Neuronal stem cell (in vitro differentiated cells): ENCODE data around the gene MB.

Source experiments
- DNase-seq: peaks from one replicate; pipeline ENCODE4 v3.0.0-alpha.2; 2013; ENCODE audit warnings: low spot score
- H2AFZ ChIP-seq: one replicate; pipeline ENCODE4 v1.6.1; 2013; ENCODE audit warnings: mild to moderate bottlenecking, low read length, inconsistent platforms
- H2AK5ac ChIP-seq: 2 replicates; pipeline ENCODE4 v1.6.1; 2013; ENCODE audit warnings: low read depth, mild to moderate bottlenecking, inconsistent platforms, low read length, moderate library complexity, mixed read lengths
- H2BK120ac ChIP-seq: 2 replicates; pipeline ENCODE4 v1.6.1; 2013; ENCODE audit warnings: low read depth, mild to moderate bottlenecking, inconsistent platforms, low read length, moderate library complexity, mixed read lengths
- H2BK12ac ChIP-seq: one replicate; pipeline ENCODE4 v1.6.1; 2013; ENCODE audit warnings: low read length, inconsistent platforms
- H2BK15ac ChIP-seq: 2 replicates; pipeline ENCODE4 v1.6.1; 2013; ENCODE audit warnings: mild to moderate bottlenecking, low read length, inconsistent platforms, mixed read lengths
- H2BK5ac ChIP-seq: one replicate; pipeline ENCODE4 v1.6.1; 2013; ENCODE audit warnings: inconsistent platforms, mild to moderate bottlenecking, low read length, moderate library complexity
- H3K14ac ChIP-seq: one replicate; pipeline ENCODE4 v1.6.1; 2013; ENCODE audit warnings: low read length, inconsistent platforms
- H3K18ac ChIP-seq: 2 replicates; pipeline ENCODE4 v1.6.1; 2013; ENCODE audit warnings: low read length, inconsistent platforms
- H3K23ac ChIP-seq: 2 replicates; pipeline ENCODE4 v1.6.1; 2013; ENCODE audit warnings: low read depth, mild to moderate bottlenecking, mixed read lengths, low read length, inconsistent platforms; ENCODE audit not compliant: poor library complexity
- H3K27ac ChIP-seq: replicated peaks from 3 replicates; pipeline ENCODE4 v1.5.1; 2013; ENCODE audit warnings: low read length, inconsistent platforms
- H3K27me3 ChIP-seq, 3 experiments: 2 replicates each; pipeline ENCODE4 v1.6.1; 2013; ENCODE audit warnings: low read length in 3 of 3, mild to moderate bottlenecking in 2 of 3, inconsistent platforms in 1 of 3, low read depth in 1 of 3, mixed read lengths in 1 of 3, moderate library complexity in 1 of 3; ENCODE audit not compliant: control insufficient read depth in 3 of 3, insufficient read depth in 3 of 3
- H3K36me3 ChIP-seq, 2 donors: replicated peaks in 1 of 2; 2 replicates each; pipeline ENCODE4 v1.6.1; 2013; ENCODE audit warnings: low read length in 2 of 2; ENCODE audit not compliant: control insufficient read depth in 2 of 2, insufficient read depth in 2 of 2
- H3K4ac ChIP-seq: 2 replicates; pipeline ENCODE4 v1.6.1; 2013; ENCODE audit warnings: inconsistent platforms, mild to moderate bottlenecking, low read length, moderate library complexity
- H3K4me1 ChIP-seq, 2 donors: 1 replicate in 1 of 2; 2 replicates in 1 of 2; pipeline ENCODE4 v1.6.1; 2013; ENCODE audit warnings: low read length in 2 of 2, low read depth in 1 of 2; ENCODE audit not compliant: control insufficient read depth in 2 of 2, insufficient read depth in 1 of 2
- H3K4me2 ChIP-seq: one replicate; pipeline ENCODE4 v1.6.1; 2013; ENCODE audit warnings: mild to moderate bottlenecking, low read length, inconsistent platforms; ENCODE audit not compliant: insufficient read depth, poor library complexity, severe bottlenecking
- H3K4me3 ChIP-seq, 2 donors: 2 replicates each; pipeline ENCODE4 v1.5.1; 2013; ENCODE audit warnings: low read length in 2 of 2, mild to moderate bottlenecking in 2 of 2, inconsistent platforms in 1 of 2, moderate library complexity in 1 of 2
- H3K79me1 ChIP-seq: one replicate; pipeline ENCODE4 v1.6.1; 2013; ENCODE audit warnings: low read depth, mild to moderate bottlenecking, inconsistent platforms, low read length, moderate library complexity
- H3K9ac ChIP-seq: one replicate; pipeline ENCODE4 v1.6.1; 2013; ENCODE audit warnings: mild to moderate bottlenecking, low read depth, low read length, inconsistent platforms; ENCODE audit not compliant: poor library complexity
- H3K9me3 ChIP-seq, 2 donors: replicated peaks in 1 of 2; 2 replicates each; pipeline versions ENCODE3 to v1.6.1; 2013; ENCODE audit warnings: low read length in 2 of 2, mild to moderate bottlenecking in 2 of 2, inconsistent platforms in 1 of 2, low read depth in 1 of 2, mixed read lengths in 1 of 2, moderate library complexity in 1 of 2; ENCODE audit not compliant: control insufficient read depth in 2 of 2, insufficient read depth in 1 of 2
- H4K8ac ChIP-seq: one replicate; pipeline ENCODE4 v1.6.1; 2013; ENCODE audit warnings: low read depth, mild to moderate bottlenecking, inconsistent platforms, low read length, moderate library complexity
- H4K91ac ChIP-seq: one replicate; pipeline ENCODE4 v1.6.1; 2013; ENCODE audit warnings: low read length, low read depth, mild to moderate bottlenecking, inconsistent platforms; ENCODE audit not compliant: poor library complexity
- WGBS, 2 donors: extraction: QIAGEN DNeasy Blood & Tissue Kit; methylation state at CpG; one replicate each; pipeline ENCODE4 v1.1.7; 2013; ENCODE audit warnings: missing lambda C conversion rate in 2 of 2, mixed read lengths in 1 of 2; ENCODE audit not compliant: insufficient read length in 2 of 2, insufficient replicate concordance in 1 of 2; ENCODE audit errors: extremely low coverage in 2 of 2; 5-methylcytosine and 5-hydroxymethylcytosine counted together

The MB gene

DNA sequence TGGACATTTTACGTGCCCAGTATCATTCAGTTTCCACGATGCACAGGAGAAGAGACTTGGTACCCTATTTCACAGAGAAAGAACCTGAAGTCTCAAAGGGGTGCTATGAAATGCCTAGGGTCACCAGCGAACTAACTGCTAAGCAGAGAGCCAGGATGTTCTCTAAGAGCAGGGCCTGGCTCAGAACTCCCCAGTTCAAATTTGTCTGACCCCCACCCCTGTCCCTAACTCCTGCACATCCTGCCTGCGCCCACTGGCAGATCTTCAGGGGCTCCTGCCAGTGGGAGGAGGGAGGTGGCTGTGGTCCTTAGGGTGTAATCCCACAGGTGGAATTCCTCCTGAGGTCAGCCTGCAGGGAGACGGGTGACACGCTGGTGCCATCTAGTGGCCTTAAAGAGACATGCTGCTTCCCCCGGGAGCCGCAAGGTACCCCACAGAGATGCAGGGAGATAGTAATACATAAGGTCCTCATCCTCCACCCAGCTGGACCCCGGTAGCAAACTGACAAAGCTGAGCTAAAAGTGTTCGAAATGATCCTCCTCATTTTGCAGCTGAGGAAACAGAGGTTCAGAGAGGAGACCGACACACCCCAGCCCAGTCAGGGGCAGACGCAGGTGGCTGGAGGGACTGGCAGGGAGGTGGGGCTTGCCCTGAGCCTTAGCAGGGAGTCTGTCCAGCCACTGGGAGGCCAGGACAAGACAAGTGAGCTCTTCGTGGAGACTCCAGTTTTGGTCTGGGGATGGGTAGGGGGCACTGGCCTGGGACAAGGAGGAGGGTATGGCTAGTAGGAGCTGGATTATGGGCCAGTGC lies 34.1 kb downstream of the MB start:
- H3K14ac ChIP-seq = no peak overlapping the region
- no peak overlapping the region for H3K27ac ChIP-seq
- DNase-seq = peak; percentile 76

DNA sequence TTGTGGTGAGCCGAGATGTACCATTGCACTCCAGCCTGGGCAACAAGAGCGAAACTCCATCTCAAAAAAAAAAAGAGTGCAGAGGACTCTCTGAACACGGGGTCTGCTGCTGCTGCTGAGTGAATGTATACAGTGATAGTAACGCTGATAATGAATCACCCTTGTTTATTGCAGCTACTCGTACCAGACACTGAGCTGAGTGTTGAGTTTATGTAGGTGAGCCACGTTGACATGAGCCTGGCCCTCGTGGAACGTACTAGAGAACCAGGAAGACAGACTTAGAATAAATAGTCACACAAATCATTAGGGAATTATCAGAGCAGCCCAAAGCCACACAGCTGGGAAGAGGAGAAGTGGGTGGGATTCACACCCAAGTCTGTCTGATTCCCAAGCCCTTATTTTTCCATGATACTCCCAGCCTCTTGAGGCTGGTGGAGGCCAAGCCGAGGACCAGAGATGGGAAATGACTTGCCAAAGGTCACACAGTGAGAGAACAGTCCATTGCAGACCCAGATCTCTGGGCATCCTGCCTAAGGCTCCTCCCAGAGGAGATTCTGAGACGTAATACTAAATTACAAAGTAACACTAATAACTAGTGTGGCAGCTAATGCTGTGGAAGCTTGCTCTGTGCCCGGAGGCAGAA lies 34.8 kb downstream of the MB start:
- Histone ChIP-seq H2BK12ac (no peak overlapping the region), H3K9me3 (peaks cover 0 to 3% of the 10 kb centered on the region in 2 donors), H2AK5ac (no peak overlapping the region), H4K8ac (no peak overlapping the region), H3K4ac (no peak overlapping the region), H3K79me1 (no peaks in the 10 kb centered on the region), H3K4me1 (no peaks in the 10 kb centered on the region), H3K36me3 (peaks cover 0 to 3% of the 10 kb centered on the region in 2 donors), H2BK5ac (no peak overlapping the region), H4K91ac (no peak overlapping the region), H2BK120ac (no peak overlapping the region), H3K4me3 (no peak overlapping the region), H2BK15ac (no peak overlapping the region), H3K9ac (no peak overlapping the region), H3K18ac (no peak overlapping the region), H3K23ac (no peak overlapping the region), H3K27me3 (no peaks in the 10 kb centered on the region), H3K27ac (no peak overlapping the region), H3K4me2 (no peak overlapping the region), H3K14ac (no peak overlapping the region), H2AFZ (no peak overlapping the region)
- no peak for DNase-seq
- no CpG with 5 or more reads among the region's 11 CpGs for WGBS, 2 donors

More for the DNA sequence above, 34.1 kb downstream of the MB start:
- H3K4me3 ChIP-seq = no peak overlapping the region
- no peak overlapping the region for H3K18ac ChIP-seq
- H2AK5ac ChIP-seq = peak overlapping the region; percentile 38
- no peak overlapping the region for H2BK12ac ChIP-seq
- H3K79me1 ChIP-seq = no peaks in the 10 kb centered on the region
- peaks cover 0 to 3% of the 10 kb centered on the region in 2 donors for H3K36me3 ChIP-seq
- no peak overlapping the region for H2BK15ac ChIP-seq
- no peak overlapping the region for H2BK120ac ChIP-seq
- H3K23ac ChIP-seq = no peak overlapping the region
- H2BK5ac ChIP-seq = no peak overlapping the region
- peaks cover 0 to 3% of the 10 kb centered on the region in 2 donors for H3K9me3 ChIP-seq
- H3K4me2 ChIP-seq = no peak overlapping the region
- H4K8ac ChIP-seq = peak overlapping the region; percentile 29
- no peaks in the 10 kb centered on the region for H3K4me1 ChIP-seq
- no peak overlapping the region for H4K91ac ChIP-seq
- no peak overlapping the region for H3K4ac ChIP-seq
- H3K9ac ChIP-seq = no peak overlapping the region
- no peak overlapping the region for H2AFZ ChIP-seq
- no CpG with 5 or more reads among the region's 13 CpGs for WGBS, 2 donors
- H3K27me3 ChIP-seq = peaks cover 0 to 3% (median 0%) of the 10 kb centered on the region in 3 experiments

DNA sequence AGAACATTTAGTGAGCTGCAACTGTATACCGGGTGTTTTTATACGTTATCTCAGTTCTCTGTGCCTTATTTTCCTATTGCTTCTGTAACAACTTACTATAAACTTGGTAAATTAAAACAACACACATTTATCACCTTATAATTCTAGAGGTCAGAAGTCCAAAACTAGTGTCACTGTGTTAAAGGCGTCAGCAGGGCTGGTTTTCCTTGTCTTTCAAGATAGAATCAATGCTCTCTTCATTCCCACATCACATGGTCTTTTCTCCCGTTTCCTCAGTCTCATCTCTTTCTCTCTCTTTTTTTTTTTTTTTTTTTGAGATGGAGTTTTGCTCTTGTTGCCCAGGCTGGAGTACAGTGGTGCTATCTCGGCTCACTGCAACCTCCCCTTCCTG lies 36.1 kb downstream of the MB start:
- peaks cover 0 to 3% of the 10 kb centered on the region in 2 donors for H3K9me3 ChIP-seq
- no peak overlapping the region for H3K4me3 ChIP-seq
- H4K91ac ChIP-seq = no peak overlapping the region
- no peak overlapping the region for H4K8ac ChIP-seq
- no peak overlapping the region for H3K18ac ChIP-seq
- no peak overlapping the region for H2BK12ac ChIP-seq
- no peak overlapping the region for H3K4ac ChIP-seq
- no peak overlapping the region for H3K4me2 ChIP-seq
- H2BK120ac ChIP-seq = no peak overlapping the region
- H3K14ac ChIP-seq = no peak overlapping the region
- no peak overlapping the region for H3K23ac ChIP-seq
- no peaks in the 10 kb centered on the region for H3K4me1 ChIP-seq
- H3K79me1 ChIP-seq = no peaks in the 10 kb centered on the region
- no peak overlapping the region for H2BK5ac ChIP-seq
- no peaks in the 10 kb centered on the region for H3K27me3 ChIP-seq
- no peak overlapping the region for H3K27ac ChIP-seq
- no CpG with 5 or more reads among the region's 5 CpGs for WGBS, 2 donors
- H3K9ac ChIP-seq = no peak overlapping the region
- DNase-seq = no peak
- H3K36me3 ChIP-seq = peaks cover 0 to 3% of the 10 kb centered on the region in 2 donors
- H2AK5ac ChIP-seq = no peak overlapping the region
- no peak overlapping the region for H2BK15ac ChIP-seq
- H2AFZ ChIP-seq = no peak overlapping the region

DNA sequence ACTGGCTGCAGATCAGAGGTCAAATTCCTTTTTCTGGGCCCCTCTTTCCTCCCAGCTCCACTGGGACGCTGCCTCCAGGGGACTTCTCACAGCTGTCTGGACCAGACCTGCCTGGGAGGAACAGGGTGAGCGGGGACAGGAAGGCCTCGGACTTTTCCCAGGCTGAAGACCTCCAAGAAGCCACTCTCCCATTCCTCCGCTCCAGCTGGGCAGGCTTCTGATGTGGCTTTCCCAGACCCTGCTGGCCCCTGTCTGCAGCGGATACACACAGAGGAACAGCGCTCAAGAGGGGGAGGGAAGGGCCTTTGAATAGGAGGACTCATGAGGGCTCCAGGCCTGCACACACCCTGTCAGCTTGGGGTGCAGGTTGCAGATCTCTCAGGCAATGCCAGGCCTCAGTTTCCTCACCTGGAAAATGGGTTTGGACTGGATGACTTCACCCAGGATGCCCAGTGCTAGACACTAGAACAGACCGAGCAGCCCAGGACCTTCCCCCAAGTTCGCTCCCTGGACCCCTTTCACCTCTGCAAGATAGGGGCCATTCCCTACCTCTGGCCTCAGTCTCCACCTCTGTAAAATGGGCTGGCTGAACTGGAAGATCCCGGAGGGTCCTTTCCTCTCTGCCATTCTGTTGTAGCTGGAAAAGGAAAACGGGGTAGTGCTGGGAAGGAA lies 36.6 kb downstream of the MB start:
- no peak for DNase-seq
- Histone ChIP-seq H3K27ac (no peak overlapping the region), H3K14ac (no peak overlapping the region), H3K4me2 (no peak overlapping the region), H4K91ac (no peak overlapping the region), H3K79me1 (no peaks in the 10 kb centered on the region), H2AFZ (no peak overlapping the region), H3K27me3 (no peaks in the 10 kb centered on the region), H3K4ac (no peak overlapping the region), H2BK15ac (no peak overlapping the region), H3K9ac (no peak overlapping the region), H2BK120ac (no peak overlapping the region), H3K4me1 (no peaks in the 10 kb centered on the region), H3K18ac (peak overlapping the region; percentile 55), H3K36me3 (peaks cover 0 to 3% of the 10 kb centered on the region in 2 donors), H2AK5ac (no peak overlapping the region), H3K23ac (no peak overlapping the region), H2BK12ac (no peak overlapping the region), H4K8ac (no peak overlapping the region), H3K4me3 (no peak overlapping the region), H3K9me3 (peaks cover 0 to 3% of the 10 kb centered on the region in 2 donors), H2BK5ac (no peak overlapping the region)
- no CpG with 5 or more reads among the region's 10 CpGs for WGBS, 2 donors
